ENCODE data around the gene MALRD1. TPM values are rescaled to one million over a fixed set of nuclear protein-coding genes. Genes with fewer than 3 reads are reported as not detected.
A peak's percentile ranks its signal among the peaks of the same experiment; 100 is the strongest.
"Not testable (repeated sequence)": the region's sequence is repeated elsewhere in the genome, so short reads cannot be mapped to it uniquely, and the experiment has no call there.

MALRD1 gene
- total RNA-seq, 1 experiment from 2014 or later = 0.69 TPM

DNA sequence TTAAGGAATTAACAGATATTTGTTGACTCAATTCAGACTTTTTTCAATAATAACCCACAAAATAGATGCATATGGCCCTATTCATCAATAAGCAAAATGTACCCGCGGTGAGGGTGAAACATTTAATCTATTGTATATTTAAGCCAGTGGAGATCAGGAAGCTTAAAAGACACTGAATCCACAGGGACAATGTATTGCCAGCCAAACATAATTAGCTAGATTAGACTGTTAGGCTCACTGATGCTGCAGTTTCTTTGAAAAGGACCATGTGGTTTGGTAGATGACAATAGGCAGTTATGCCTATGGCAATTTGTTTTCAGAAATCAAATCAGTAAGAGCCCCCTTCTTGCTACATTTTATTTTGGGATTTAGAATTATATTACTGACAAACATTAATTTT is 680.4 kb downstream of the MALRD1 start:
- no peaks in the 10 kb centered on the region for H3K27me3 ChIP-seq (ENCODE audit: control insufficient read depth, insufficient read depth, low read length)
- no peak overlapping the region for H3K4me3 ChIP-seq (ENCODE audit: insufficient read depth, low read depth, low read length)
- H3K36me3 ChIP-seq (replicated peaks; ENCODE audit: control insufficient read depth, insufficient read depth, low read length) = no peaks in the 10 kb centered on the region
- no peak for DNase-seq

DNA sequence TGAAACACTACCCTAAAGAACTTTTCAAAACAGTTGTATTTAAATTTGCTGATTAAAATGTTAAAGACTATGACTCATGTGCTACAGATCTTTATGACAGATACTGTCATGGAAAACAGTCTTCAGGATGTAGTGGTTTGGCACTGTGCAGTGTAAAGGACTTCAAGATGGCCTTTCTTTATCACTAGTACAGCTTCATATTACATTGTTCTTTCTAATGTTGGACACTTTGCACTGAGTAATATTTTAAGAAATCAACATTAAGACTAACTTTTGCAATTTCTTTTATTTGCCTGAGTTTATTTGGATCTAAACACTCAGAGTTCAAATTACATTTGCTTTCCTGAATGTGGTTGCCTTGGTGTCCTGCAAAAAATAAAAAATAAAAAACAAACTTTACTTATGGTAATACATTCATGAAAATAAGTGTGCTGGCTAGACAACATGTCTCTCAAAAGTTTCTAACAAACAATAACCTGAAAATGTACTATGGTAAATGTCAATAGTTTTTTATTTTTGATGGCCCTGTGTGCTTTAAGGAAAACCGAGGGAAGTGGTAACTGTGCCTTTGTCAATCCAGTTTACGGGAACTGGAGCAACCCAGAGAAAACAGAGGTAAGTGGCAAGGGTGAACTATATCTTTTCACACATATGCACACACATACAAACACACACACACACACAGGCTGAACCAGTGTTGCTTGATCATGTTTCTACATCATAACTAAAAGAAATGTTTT is 681.7 kb downstream of the MALRD1 start:
- Histone ChIP-seq H3K4me3 (ENCODE audit: insufficient read depth, low read depth, low read length) (no peak overlapping the region), H3K36me3 (replicated peaks; ENCODE audit: control insufficient read depth, insufficient read depth, low read length) (no peaks in the 10 kb centered on the region), H3K27me3 (ENCODE audit: control insufficient read depth, insufficient read depth, low read length) (no peaks in the 10 kb centered on the region)
- DNase-seq = no peak

- Histone ChIP-seq H3K36me3 (replicated peaks; ENCODE audit: control insufficient read depth, insufficient read depth, low read length) (no peaks in the 10 kb centered on the region), H3K4me3 (ENCODE audit: insufficient read depth, low read depth, low read length) (no peak overlapping the region), H3K27me3 (ENCODE audit: control insufficient read depth, insufficient read depth, low read length) (no peaks in the 10 kb centered on the region)
- no peak for DNase-seq
Observed at GRCh38 chr10:19730907-19731217, 682.3 kb downstream of the MALRD1 start.

- Histone ChIP-seq H3K27me3 (ENCODE audit: control insufficient read depth, insufficient read depth, low read length) (no peaks in the 10 kb centered on the region), H3K36me3 (replicated peaks; ENCODE audit: control insufficient read depth, insufficient read depth, low read length) (no peaks in the 10 kb centered on the region), H3K4me3 (ENCODE audit: insufficient read depth, low read depth, low read length) (no peak overlapping the region)
- DNase-seq = no peak
Observed at GRCh38 chr10:19731560-19731959, 683.0 kb downstream of the MALRD1 start.

DNA sequence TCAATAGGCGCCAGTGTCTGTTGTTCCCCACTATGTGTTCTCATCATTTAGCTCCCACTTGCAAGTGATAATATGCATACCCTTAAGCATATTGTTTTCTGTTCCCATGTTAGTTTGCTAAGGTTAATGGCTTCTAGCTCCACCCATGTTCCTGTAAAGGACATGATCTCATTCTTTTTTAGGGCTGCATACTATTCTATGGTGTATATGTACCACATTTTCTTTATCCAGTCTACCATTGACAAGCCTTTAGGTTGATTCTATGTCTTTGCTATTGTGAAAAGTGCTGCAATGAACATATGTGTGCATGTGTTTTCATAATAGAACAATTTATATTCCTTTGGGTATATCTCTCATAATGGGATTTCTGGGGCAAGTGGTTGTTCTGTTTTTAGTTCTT is 689.8 kb downstream of the MALRD1 start:
- Histone ChIP-seq H3K36me3 (replicated peaks; ENCODE audit: control insufficient read depth, insufficient read depth, low read length) (no peaks in the 10 kb centered on the region), H3K27me3 (ENCODE audit: control insufficient read depth, insufficient read depth, low read length) (no peaks in the 10 kb centered on the region), H3K4me3 (ENCODE audit: insufficient read depth, low read depth, low read length) (no peak overlapping the region)
- no peak for DNase-seq

DNA sequence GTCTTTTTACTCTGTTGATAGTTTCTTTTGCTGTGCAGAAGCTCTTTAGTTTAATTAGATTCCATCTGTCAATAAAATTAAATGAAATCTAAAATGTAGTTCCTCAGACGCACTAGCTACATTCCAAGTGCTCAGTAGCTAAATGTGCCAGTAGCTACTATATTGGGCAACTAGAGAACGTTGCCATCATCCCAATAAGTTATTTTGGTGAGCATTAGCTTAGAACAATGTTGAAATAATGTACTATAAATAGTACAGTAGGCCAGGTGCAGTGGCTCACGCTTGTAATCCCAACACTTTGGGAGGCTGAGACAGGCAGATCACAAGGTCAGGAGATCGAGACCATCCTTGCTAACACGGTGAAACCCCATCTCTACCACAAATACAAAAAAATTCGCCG is 690.6 kb downstream of the MALRD1 start:
- not testable (repeated sequence) for DNase-seq; H3K27me3 ChIP-seq (ENCODE audit: control insufficient read depth, insufficient read depth, low read length); H3K36me3 ChIP-seq (replicated peaks; ENCODE audit: control insufficient read depth, insufficient read depth, low read length); H3K4me3 ChIP-seq (ENCODE audit: insufficient read depth, low read depth, low read length)

GRCh38 chr10:19742144-19742543 is 693.5 kb downstream of the MALRD1 start:
- not testable (repeated sequence) for H3K36me3 ChIP-seq (replicated peaks; ENCODE audit: control insufficient read depth, insufficient read depth, low read length); H3K27me3 ChIP-seq (ENCODE audit: control insufficient read depth, insufficient read depth, low read length); H3K4me3 ChIP-seq (ENCODE audit: insufficient read depth, low read depth, low read length); DNase-seq

DNA sequence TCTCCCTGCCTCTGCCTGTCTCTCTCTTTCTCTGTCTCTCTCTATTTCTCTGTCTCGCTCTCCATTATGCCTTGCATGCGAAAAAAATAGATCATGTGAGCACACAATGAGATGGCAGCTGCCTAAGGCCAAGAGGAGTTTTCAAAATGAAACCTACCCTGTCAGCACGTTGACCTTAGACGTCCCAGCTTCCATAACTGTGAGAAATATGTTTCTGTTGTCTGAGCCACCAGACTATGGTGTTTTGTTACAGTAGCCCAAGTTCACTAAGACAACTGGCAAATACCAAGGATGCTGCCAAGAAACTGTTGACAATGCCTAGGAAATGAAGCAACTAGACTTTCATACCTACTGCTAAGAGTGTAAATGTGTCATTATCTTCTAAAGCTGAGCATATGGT is 697.1 kb downstream of the MALRD1 start:
- DNase-seq = no peak
- no peaks in the 10 kb centered on the region for H3K27me3 ChIP-seq (ENCODE audit: control insufficient read depth, insufficient read depth, low read length)
- H3K36me3 ChIP-seq (replicated peaks; ENCODE audit: control insufficient read depth, insufficient read depth, low read length) = no peaks in the 10 kb centered on the region
- no peak overlapping the region for H3K4me3 ChIP-seq (ENCODE audit: insufficient read depth, low read depth, low read length)

DNA sequence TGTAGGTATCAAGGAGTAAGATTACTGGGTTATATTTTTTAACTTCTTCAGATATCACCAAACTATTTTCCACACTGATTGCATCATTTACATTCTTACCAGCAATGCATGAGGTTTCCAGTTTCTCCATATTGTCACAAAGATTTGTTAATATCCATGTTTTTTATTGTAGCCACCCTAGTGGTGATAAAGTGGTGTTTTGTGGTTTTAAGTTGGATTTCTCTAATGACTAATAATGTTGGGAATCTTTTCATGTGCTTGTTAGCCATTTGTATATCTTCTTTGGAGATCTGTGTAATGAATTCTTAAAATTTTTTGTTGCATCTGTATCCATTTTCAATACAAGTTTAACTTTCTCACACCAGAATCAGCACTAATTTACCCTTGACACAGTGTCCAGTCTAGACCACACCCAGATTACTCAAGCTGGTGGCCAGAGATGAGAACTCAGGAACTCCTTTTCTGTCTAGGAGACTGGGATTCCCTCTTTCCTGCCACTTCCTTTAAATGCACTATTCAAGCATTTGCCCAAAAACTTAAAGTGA is 700.7 kb downstream of the MALRD1 start:
- DNase-seq = no peak
- H3K27me3 ChIP-seq (ENCODE audit: control insufficient read depth, insufficient read depth, low read length) = no peaks in the 10 kb centered on the region
- no peaks in the 10 kb centered on the region for H3K36me3 ChIP-seq (replicated peaks; ENCODE audit: control insufficient read depth, insufficient read depth, low read length)
- H3K4me3 ChIP-seq (ENCODE audit: insufficient read depth, low read depth, low read length) = no peak overlapping the region

- Histone ChIP-seq H3K36me3 (replicated peaks; ENCODE audit: control insufficient read depth, insufficient read depth, low read length) (no peaks in the 10 kb centered on the region), H3K27me3 (ENCODE audit: control insufficient read depth, insufficient read depth, low read length) (no peaks in the 10 kb centered on the region), H3K4me3 (ENCODE audit: insufficient read depth, low read depth, low read length) (no peak overlapping the region)
- DNase-seq = no peak
Observed at GRCh38 chr10:19750972-19751371, 702.4 kb downstream of the MALRD1 start.

GRCh38 chr10:19756919-19757318 is 708.3 kb downstream of the MALRD1 start:
- DNase-seq = no peak
- Histone ChIP-seq H3K36me3 (replicated peaks; ENCODE audit: control insufficient read depth, insufficient read depth, low read length) (no peaks in the 10 kb centered on the region), H3K4me3 (ENCODE audit: insufficient read depth, low read depth, low read length) (no peak overlapping the region), H3K27me3 (ENCODE audit: control insufficient read depth, insufficient read depth, low read length) (no peaks in the 10 kb centered on the region)

GRCh38 chr10:19762026-19762425 is 713.4 kb downstream of the MALRD1 start:
- Histone ChIP-seq H3K4me3 (ENCODE audit: insufficient read depth, low read depth, low read length) (no peak overlapping the region), H3K36me3 (replicated peaks; ENCODE audit: control insufficient read depth, insufficient read depth, low read length) (no peaks in the 10 kb centered on the region), H3K27me3 (ENCODE audit: control insufficient read depth, insufficient read depth, low read length) (no peaks in the 10 kb centered on the region)
- DNase-seq = no peak

DNA sequence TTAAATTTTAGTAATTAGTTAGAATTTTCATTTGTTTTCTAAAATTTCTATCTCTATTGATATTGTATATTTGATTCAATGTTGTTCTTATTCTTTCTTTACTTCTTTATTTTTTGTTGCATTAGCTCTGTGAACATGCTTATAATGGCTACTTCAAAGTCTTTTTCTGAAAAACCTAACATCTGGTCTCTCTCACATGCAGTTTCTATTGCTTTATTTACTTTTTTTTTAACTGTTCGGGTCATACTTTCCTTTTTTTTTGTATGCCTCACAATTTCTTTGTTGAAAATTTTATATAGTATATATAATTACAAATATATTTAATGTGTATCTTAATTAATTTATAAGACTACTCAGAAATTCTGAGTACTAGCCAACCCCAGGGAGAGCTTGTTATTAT is 715.5 kb downstream of the MALRD1 start:
- DNase-seq = no peak
- no peak overlapping the region for H3K4me3 ChIP-seq (ENCODE audit: insufficient read depth, low read depth, low read length)
- H3K27me3 ChIP-seq (ENCODE audit: control insufficient read depth, insufficient read depth, low read length) = no peaks in the 10 kb centered on the region
- H3K36me3 ChIP-seq (replicated peaks; ENCODE audit: control insufficient read depth, insufficient read depth, low read length) = no peaks in the 10 kb centered on the region

DNA sequence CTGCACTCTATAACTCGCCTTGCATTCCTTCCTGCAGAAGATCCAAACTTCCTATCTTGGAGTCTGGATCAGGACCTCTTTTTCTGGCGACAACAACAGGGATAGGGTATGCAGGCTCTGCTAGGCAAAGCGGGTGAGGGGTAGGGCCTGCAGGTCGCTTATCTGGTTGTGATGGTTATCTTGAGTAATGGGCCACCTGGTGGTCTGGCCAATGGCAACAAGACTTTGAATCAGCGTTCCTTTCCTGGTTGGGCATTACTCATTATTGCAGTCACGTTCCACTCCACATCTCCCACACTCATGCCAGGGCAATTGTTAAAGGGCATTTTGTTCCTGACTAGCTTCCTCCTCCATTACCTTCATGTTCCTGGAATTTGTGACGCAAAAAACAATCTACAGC is 719.3 kb downstream of the MALRD1 start:
- no peak overlapping the region for H3K4me3 ChIP-seq (ENCODE audit: insufficient read depth, low read depth, low read length)
- H3K36me3 ChIP-seq (replicated peaks; ENCODE audit: control insufficient read depth, insufficient read depth, low read length) = no peaks in the 10 kb centered on the region
- no peaks in the 10 kb centered on the region for H3K27me3 ChIP-seq (ENCODE audit: control insufficient read depth, insufficient read depth, low read length)
- DNase-seq = peak; percentile 38

- DNase-seq; H3K4me3 ChIP-seq (ENCODE audit: insufficient read depth, low read depth, low read length); H3K27me3 ChIP-seq (ENCODE audit: control insufficient read depth, insufficient read depth, low read length); H3K36me3 ChIP-seq (replicated peaks; ENCODE audit: control insufficient read depth, insufficient read depth, low read length): not testable (repeated sequence)
Observed at GRCh38 chr10:19769826-19770225, 721.2 kb downstream of the MALRD1 start.

GRCh38 chr10:19772972-19773371 is 724.4 kb downstream of the MALRD1 start:
- no peaks in the 10 kb centered on the region for H3K27me3 ChIP-seq (ENCODE audit: control insufficient read depth, insufficient read depth, low read length)
- no peak overlapping the region for H3K4me3 ChIP-seq (ENCODE audit: insufficient read depth, low read depth, low read length)
- no peak for DNase-seq
- H3K36me3 ChIP-seq (replicated peaks; ENCODE audit: control insufficient read depth, insufficient read depth, low read length) = no peaks in the 10 kb centered on the region
